Left colon (tissue), 2 donors: ENCODE measurements around the gene ARSA. TPM values are rescaled to one million over a fixed set of nuclear protein-coding genes. Genes with fewer than 3 reads are reported as not detected.
"Not testable (repeated sequence)": the region's sequence is repeated elsewhere in the genome, so short reads cannot be mapped to it uniquely, and the experiment has no call there.

ENCODE experiments used
- ATAC-seq: fragments of 200-7000 bp; cut with Tn5 transposase; one replicate; pipeline ENCODE4 v1.9.1; 2020; ENCODE audit warnings: mild to moderate bottlenecking, moderate library complexity
- DNase-seq, 2 donors: peaks; one replicate each; pipeline ENCODE4 v3.0.0-alpha.2; 2020
- intact Hi-C, 2 donors: fragments of 100-400 bp; cut with DNase I in 1 of 2; cut with micrococcal nuclease in 1 of 2; formaldehyde crosslinking; loops; one replicate each; pipeline versions ENCODE4 v1.11.2 to v1.14.0; 2022; cut with DNase I, micrococcal nuclease
- total RNA-seq, 2 donors: library from RNA; stranded (reverse); fragmentation: NEBNext Ultra II Directional; extraction: Animal tissue kit (Norgen Biotek cat#: 25700); gene quantifications; one replicate each; pipeline ENCODE4 v1.2.1, GENCODE V29; 2021
- donor health status: DM: no; HTN: no; CAD: no.
- donor health status: DM: yes; HTN: yes; CAD: no.

The ARSA gene
- total RNA-seq, 2 donors from 2014 or later: 84.8 to 97.8 TPM

DNA sequence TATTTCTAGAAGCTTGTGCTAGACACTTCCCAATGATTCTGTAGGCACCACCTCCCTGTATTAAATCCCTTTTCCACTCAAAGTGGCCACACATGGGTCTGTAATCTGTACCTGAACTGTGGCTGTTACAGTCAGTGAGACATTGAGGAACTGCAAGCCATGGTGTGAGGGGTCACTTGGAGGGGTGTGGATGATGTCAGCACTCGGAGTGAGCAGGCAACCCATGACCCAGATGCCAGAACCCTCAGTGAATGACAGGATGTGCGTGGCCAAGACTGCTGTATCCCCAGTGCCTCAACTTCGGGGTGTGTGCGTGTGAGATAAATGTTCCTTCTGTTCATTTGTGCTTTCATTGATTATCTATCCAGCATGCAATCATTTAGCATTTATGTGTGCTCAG is 30.0 kb upstream of the ARSA start:
- DNase-seq: no peak
- intact Hi-C loops: no loop called here
- ATAC-seq: no peak

DNA sequence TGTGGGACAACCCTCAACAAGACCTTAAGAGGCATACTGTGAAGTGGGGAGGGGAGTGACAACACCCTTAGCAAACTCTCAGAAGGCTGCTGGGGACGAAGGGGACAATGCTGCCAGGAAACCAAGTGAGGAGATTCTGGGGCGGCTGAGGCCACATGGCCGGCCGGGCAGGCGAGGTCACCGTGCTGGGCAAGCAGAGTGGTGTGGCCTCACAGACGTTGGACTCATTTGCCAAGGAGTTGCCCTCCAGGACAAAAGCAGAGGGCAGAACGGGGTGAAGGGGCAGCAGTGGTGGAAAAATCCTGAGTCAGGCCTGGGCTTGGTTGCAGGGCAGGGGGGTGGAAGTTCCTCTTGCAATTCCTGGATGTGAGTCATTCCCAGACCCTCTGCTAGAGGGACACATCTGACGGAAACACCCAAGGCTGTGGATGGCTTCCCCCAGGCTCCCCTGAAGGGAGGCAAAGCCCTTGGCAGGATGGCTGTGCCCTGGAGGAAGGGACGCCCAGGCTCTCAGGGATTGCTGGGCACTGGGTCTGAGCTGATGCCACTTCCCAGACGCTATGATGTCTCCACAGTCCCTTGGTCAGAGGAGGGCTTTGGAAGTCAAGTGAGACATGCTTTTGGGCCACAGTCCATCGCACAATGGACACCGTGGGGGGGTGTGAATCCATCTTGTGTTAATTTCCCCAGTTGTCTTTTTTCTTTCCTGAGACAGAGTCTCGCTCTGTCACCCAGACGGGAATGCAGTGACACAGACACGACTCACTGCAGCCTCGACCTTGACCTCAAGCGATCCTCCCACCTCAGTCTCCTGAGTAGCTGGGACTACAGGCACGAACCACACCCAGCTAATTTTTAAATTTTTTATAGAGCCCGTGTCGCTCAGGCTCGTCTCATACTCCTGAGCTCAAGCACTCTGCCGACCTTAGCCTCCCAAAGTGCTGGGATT is 28.4 kb upstream of the ARSA start:
- ATAC-seq: no peak
- intact Hi-C loops: no loop called here
- no peak for DNase-seq

DNA sequence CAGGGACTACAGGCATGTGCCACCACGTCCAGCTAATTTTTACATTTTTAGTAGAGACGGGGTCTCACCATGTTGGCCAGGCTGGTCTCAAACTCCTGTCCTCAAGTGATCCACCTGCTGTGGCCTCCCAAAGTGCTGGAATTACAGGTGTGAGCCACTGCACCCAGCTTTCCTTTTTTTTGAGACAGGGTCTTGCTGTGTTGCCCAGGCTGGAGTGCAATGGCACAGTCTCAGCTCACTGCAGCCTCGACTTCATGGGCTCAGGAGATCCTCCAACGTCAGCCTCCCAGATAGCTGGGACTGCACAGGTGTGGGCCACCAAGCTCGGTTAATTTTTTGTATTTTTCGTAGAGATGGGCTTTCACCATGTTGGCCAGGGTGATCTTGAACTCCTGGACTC is 26.7 kb upstream of the ARSA start:
- intact Hi-C loops, ATAC-seq, DNase-seq: not testable (repeated sequence)

DNA sequence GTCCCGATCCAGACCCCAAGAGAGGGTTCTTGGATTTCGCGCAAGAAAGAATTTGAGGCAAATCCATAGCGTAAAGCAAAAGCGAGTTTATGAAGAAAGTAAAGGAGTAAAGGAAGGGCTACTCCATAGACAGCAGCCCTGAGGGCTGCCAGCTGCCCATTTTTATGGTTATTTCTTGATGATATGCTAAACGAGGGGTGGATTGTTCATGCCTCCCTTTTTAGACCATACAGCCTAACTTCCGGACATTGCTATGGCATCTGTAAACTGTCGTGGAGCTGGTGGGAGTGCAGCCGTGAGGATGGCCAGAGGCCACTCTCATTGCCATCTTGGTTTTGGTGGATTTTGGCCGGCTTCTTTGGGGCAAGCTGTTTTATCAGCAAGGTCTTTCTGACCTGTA is 25.3 kb upstream of the ARSA start:
- DNase-seq (no peak), ATAC-seq (no peak)
- intact Hi-C loops: no loop called here

- intact Hi-C loops, DNase-seq: not testable (repeated sequence)
Observed at GRCh38 chr22:50643821-50644101, 15.8 kb upstream of the ARSA start.

GRCh38 chr22:50643021-50643820 is 15.3 kb upstream of the ARSA start:
- DNase-seq, ATAC-seq, intact Hi-C loops: not testable (repeated sequence)

More at GRCh38 chr22:50643821-50644101, 15.8 kb upstream of the ARSA start:
- not testable (repeated sequence) for ATAC-seq

GRCh38 chr22:50641696-50642607 is 14.0 kb upstream of the ARSA start:
- ATAC-seq (peak; percentile 22), DNase-seq (peak in 1 of 2 donors; percentile 17)
- intact Hi-C loops: no loop called here

DNA sequence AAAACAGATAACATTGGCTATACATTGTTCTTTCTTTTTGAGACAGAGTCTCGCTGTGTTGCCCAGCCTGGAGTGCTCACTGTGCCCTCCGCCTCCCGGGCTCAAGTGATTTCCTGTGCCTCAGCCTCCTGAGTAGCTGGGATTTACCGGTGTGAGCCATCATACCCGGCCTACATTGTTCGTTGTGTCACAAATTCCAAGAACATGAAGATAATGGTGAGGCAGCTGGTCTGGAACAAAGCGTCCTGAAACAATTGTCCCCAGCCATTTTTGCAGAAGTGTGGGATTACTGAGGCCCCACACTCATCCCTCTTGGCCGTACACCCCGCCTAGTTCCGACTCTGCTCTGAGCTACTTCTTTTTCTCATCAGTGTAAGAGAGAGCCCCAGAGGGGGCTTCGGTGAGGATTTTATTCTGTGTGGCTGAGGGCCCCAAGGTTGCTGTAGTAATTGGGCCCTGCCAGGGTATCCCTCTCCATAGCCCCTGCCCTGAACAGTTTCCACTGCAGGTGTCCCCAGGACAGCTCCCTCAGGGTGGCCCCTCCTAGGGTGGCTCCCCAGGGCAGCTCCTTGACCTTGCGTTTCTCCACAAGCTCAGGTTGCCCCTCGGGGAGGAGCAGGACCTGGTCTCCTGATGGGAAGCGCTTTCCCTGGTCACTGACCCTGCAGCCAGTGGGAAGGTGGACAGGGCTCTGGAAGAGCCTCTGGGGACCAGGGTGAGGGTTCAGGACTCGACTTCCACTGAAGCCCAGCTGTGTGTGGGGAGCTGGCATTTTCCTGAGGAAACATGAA is 13.1 kb upstream of the ARSA start:
- ATAC-seq (no peak), DNase-seq (no peak)
- intact Hi-C loops: no loop called here

- intact Hi-C loops, DNase-seq, ATAC-seq: not testable (repeated sequence)
Observed at GRCh38 chr22:50640296-50640695, 12.3 kb upstream of the ARSA start.

DNA sequence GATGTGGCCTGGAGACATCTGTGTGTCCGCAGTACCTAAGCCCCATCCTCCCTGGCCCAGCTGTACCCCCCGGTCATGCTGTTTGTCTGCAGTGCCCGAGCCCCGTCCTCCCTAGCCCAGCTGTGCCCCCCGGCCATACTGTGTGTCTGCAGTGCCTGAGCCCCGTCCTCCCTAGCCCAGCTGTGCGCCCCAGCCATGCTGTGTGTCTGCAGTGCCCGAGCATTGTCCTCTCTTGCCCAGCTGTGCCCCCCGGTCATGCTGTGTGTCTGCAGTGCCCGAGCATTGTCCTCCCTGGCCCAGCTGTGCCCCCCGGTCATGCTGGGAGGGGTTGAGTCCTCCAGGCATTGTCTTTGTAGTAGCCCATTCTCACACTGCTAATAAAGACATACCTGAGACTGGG is 7.6 kb upstream of the ARSA start:
- intact Hi-C loops: no loop called here
- no peak for ATAC-seq
- DNase-seq: no peak

DNA sequence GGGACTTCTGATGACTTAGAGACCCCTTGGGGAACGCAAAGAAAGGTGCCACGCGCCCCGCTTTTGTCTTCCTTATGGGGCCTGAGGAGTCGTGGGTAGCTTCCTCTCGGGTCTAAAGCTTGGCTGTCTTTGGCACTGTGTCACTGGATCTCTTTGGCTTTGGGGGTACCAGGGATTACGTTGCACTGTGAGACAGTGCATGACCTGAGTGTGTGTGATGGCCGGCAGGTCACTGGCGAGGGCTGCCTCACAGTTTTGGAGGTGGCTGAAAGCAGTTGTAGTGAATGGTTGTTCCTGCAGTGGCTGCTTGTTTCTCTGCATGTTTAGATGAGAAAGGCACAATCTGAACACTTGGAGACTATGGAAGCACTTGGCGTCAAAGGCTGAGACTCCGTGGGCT is 5.8 kb upstream of the ARSA start:
- DNase-seq (no peak), ATAC-seq (no peak)
- intact Hi-C loops: no loop called here

- intact Hi-C loops: no loop called here
- DNase-seq (no peak), ATAC-seq (no peak)
Observed at GRCh38 chr22:50633086-50633485, 5.1 kb upstream of the ARSA start.

DNA sequence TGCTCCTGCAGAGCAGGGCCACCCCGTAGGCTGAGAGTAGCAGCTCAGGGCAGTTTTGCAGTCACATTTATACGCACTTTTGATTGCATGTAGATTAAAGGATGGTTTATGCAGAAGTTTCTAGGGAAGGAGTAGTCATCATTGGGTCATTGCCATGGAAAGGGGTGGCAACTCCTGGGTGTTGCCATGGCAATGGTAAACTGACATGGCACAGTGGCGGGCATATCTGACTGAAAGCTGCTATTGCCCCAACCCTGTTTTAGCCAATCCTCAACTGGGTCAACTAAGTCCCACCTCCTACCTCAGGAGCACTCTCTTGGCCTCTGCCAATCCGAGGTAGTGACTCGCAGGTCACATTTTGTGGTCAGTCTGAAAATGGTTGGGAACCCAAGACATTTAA is 2.4 kb upstream of the ARSA start:
- DNase-seq (no peak), ATAC-seq (no peak)
- intact Hi-C loops: no loop called here

- ATAC-seq (peak; percentile 28), DNase-seq (peak in 1 of 2 donors; percentile 35)
- intact Hi-C loops: no loop called here
Observed at GRCh38 chr22:50628543-50629134, 687 bp upstream of the ARSA start.

DNA sequence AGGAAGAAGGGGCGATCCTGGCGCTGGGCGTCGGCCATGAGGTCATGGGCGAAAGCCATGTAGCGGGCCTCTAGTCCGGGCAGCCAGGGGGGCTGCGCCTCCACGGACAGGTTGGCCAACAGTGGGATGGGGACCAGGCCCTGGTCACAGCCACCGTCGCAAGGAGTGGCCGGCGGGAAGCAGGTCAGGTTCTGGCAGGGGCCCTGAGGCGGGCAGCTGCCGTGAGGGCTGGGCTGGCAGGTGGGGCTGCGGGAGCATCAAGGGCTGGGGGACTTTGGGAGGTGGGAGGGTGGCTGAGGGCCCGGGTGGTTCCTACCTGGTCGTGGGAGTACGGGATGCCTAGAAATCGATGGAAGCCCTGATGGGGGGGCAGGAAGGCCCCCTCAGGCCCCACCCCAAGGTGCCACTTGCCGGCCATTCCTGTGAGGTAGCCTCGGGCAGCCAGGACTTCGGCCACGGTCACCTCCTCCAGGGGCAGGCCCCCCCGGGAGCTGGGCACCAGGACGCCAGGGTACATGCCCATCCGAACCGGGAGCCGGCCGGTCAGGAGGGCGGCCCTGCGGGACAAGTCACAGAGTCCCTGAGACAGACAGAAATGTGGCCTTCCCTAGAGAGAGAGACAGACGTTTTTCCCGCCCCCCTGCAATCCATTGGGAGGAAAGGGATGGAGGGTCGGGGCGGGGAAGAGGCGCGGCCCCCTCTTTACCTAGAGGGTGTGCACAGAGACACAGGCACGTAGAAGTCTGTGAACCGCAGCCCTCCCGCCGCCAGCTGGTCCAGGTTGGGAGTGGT is 906 bp downstream of the ARSA start:
- intact Hi-C loops: no loop called here
- ATAC-seq (peak; percentile 4), DNase-seq (peak; percentile 38 to 58)

GRCh38 chr22:50626314-50626849 is 1.6 kb downstream of the ARSA start:
- ATAC-seq (no peak), DNase-seq (no peak)
- intact Hi-C loops: no loop called here
